T-helper 1 cell (primary cell): ENCODE results near the gene ATP10B.
"Not testable (repeated sequence)": the region's sequence is repeated elsewhere in the genome, so short reads cannot be mapped to it uniquely, and the experiment has no call there.

ENCODE experiments used
- DNase-seq, 5 donors: peaks; one replicate each; pipeline ENCODE4 v3.0.0-alpha.2; 2012 to 2020

ATP10B gene

GRCh38 chr5:160750938-160751657 is 100.9 kb downstream of the ATP10B start:
- no peak for DNase-seq

- DNase-seq, result no peak
Measured at GRCh38 chr5:160749682-160750081, 102.3 kb downstream of the ATP10B start.

GRCh38 chr5:160749026-160749425 is 103.0 kb downstream of the ATP10B start:
- no peak for DNase-seq

DNA sequence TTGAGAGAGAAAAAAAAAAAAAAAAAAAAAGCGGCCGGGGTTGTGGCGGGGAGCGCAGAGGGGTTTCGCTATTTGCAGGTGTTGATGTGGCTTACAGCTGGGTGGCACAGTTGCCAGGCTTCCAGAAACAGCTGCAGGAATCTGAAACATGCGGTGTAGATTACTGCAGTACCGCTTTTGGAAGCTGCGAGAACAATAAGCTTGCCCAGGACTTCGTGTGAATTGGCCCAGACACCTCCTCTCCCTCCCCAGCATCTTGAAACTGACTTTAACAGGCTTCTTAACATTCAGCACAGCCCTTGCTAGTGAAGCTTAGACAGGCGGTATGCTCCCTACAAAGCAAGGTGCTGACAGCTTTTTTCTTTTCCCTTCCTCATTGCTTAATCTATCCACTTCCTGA is 104.0 kb downstream of the ATP10B start:
- DNase-seq, result no peak

GRCh38 chr5:160747559-160747958 is 104.5 kb downstream of the ATP10B start:
- no peak for DNase-seq

GRCh38 chr5:160744268-160745101 is 107.5 kb downstream of the ATP10B start:
- no peak for DNase-seq

DNA sequence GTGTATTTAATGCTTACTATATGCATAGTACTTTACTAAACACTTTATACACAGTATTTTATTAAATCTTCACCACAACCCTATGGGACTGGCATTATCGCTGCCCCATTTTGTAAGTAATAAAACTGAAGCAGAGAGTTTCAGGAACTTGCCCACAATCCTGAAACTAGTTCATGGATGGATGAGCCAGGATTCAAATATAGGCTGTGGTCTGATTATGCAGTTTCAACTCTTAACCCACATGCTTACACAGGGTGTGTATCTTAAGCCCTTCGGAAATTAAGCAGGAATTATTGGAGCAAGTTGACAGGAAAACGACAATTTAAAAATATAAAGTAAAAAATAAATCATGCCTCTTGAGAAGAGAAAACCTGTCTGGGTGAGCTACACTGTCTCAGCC is 109.0 kb downstream of the ATP10B start:
- no peak for DNase-seq

- no peak for DNase-seq
Measured at GRCh38 chr5:160742446-160742845, 109.6 kb downstream of the ATP10B start.

GRCh38 chr5:160727296-160727997 is 124.6 kb downstream of the ATP10B start:
- DNase-seq, result no peak

DNA sequence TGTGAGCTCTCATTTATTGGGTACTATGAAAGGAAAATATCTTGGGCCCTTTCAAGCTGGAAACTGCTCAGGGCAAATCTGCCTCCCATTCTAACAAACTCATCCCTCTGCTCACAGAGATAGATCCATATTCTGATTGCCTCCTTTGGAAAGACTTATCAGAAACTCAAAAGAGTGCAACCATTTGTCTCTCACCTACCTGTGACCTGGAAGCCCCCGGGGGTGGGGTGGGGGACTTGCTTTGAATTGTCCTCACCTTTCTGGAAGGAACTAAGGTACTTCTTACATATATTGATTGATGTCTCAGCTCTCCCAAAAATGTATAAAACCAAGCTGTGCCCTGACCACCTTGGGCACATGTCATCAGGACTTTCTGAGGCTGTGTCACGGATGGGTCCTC is 125.3 kb downstream of the ATP10B start:
- no peak for DNase-seq

GRCh38 chr5:160720822-160721221 is 131.2 kb downstream of the ATP10B start:
- DNase-seq, result no peak

GRCh38 chr5:160715508-160715907 is 136.5 kb downstream of the ATP10B start:
- not testable (repeated sequence) for DNase-seq

GRCh38 chr5:160703547-160704189 is 148.3 kb downstream of the ATP10B start:
- DNase-seq, result no peak

DNA sequence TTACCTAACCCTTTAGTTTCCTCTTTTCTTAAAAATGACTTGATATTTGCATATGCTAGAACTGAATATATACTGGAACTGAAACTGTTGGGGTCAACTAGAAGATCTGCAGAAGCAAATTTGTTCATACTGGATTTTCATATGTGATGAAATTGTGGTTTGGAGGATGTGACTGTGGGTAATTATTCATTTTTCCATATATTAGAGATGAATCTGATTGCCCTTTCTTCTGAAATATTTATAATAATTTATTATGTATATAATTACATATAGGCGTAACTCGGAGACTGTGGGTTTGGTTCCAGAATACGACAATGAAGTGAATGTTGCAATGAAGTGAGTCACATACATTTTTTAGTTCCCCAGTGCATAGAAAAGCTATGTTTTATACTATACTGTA is 149.1 kb downstream of the ATP10B start:
- peak in 1 of 5 donors; percentile 16 for DNase-seq

DNA sequence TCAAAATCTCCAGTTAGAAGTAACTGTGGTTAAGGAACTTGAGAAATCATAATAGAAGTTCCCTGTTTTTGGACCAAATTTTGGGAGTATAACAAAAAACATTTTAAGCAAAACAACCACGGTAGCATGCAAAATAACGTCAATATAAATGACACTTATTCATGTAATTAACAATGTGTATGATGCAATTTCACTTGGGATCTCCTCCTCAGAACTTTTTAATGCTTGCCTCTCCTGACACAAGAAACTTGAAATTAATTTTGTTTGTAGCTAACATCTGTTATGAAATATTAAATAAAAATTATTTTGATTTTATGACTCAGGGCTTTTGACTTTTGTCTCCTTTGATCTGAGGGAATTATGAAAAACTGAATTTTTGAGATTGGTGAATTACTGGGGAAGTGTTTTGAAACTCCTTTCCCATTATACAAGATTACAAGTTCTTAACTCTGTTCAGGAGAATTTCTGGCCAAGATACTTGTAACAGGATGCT is 149.7 kb downstream of the ATP10B start:
- no peak for DNase-seq

GRCh38 chr5:160701403-160701802 is 150.6 kb downstream of the ATP10B start:
- DNase-seq, result no peak

DNA sequence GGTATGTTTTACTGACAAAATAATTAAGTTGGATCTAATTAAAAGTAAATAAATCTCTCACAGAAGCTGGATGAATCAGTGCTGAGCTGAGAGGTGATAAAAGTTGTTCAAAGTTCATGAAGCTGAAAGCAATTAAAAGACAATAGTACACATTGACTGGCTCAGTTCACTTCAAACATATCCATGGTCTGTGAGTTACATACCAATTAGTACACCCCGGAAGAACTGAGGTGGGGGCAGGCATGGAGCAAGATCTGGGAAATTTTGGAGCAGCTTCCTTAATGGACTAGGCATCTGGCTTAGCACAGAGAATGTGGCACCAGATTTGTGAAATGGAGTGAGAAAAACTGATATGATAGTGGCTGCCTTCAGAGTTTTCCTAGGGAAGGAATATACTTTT is 152.7 kb downstream of the ATP10B start:
- no peak for DNase-seq

DNA sequence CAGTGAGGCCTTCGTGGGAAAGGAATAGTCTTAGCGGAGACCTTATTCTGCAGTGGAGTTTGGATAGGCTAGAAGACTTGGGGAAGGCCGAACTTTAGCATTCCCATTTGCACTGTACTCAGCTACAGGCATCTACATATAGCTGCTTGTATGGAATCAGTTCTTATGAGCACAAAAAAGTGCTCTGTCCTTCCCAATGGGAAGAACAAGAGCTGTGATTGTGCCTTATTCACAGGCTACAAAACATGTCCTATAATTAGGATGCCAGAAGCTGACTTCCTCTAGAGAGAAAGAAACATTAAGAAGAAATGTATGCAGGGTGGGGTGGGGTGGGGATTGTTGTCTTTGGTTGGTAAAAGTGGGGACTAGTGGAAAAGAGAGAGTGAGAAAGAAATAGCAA is 154.7 kb downstream of the ATP10B start:
- DNase-seq, result no peak

DNA sequence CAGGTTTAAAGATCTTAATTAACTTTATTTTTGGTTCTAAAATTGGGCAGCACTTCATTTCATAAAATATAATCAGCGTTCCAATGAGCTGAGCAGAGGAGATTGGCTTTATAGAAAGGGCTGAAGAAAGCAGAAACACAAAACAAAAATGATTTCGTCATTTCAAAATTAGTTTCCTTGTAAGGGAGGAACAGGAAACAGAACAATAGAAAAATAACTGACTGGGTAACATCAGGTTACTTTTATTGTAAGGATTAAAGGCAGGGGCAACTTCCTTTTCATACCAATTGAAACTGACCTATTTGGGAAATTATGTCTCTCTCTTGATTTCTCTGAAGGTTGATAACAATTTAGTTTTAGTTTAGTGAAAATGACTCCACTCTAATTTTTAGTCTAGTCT is 157.1 kb downstream of the ATP10B start:
- DNase-seq, result no peak

DNA sequence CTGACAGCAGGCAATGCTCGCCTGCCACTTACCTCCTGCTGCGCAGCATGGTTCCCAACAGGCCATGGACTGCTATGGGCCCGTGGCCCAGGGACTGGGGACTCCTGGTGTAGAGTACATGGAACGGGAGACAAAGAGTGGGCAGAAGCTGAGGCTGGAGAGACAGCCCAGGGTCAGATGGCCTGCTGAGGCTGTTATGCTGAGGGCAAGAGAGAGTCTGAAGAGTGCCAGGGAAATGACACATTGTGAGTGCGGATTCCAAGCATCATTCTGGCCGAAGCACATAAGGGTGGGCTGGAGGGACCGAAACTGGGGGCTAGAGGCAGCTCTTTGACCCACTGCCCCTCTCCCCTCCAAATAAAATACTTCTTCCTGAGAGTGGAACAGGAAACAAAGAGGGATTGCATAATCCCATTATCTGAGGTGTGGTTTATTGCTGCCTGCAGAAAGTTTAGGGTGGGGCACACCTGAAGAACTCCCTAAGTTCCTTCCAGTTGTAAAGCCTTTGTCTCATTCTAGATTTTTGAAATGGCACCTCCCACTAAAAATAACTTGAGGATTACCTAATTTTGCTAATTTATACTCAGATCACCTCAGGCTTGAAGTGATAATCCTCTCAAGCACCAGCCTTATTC is 158.1 kb downstream of the ATP10B start:
- DNase-seq, result no peak

DNA sequence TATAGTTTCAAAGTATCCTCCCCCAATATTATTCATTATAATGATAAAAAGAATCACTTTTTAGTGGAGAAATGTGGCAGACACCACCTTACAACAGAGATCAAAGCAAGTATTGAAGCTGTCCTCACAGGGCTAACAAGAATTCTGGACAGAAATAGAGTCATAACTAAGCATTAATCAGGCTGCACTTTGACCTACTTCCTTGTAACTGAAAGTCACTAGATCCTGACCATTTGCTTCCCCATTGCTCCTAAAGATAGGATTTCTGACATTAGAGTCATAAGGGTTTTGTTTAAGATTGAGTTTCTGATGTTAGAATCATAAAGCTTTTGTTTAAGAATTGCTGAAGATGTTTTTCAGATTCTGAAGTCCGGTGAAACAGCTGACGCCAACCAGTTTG is 159.7 kb downstream of the ATP10B start:
- DNase-seq, result no peak

- DNase-seq, result no peak
Measured at GRCh38 chr5:160685695-160686094, 166.3 kb downstream of the ATP10B start.
